Peyer's patch (tissue), 4 donors: ENCODE results near the gene IL1RAPL1. TPM values are rescaled to one million over a fixed set of nuclear protein-coding genes. Genes with fewer than 3 reads are reported as not detected.

Experiments
- DNase-seq, 3 donors: peaks; one replicate each; pipeline ENCODE4 v3.0.0-alpha.2; 2017 to 2019
- H3K27ac ChIP-seq, 4 donors: fragments of 200-600 bp; sonication (generic); one replicate each; pipeline ENCODE4 v1.5.1; 2016 to 2019
- H3K27me3 ChIP-seq, 2 donors: fragments of 200-600 bp; sonication (generic); one replicate each; pipeline ENCODE4 v1.5.1; 2019
- H3K36me3 ChIP-seq, 3 donors: fragments of 200-600 bp; sonication (generic); one replicate each; pipeline ENCODE4 v1.5.1; 2016 to 2019
- H3K4me1 ChIP-seq, 4 donors: fragments of 200-600 bp; sonication (generic); one replicate each; pipeline ENCODE4 v1.5.1; 2016 to 2019
- H3K4me3 ChIP-seq, 4 donors: fragments of 200-600 bp; sonication (generic); 1 replicate in 3 of 4; 2 replicates in 1 of 4; pipeline ENCODE4 v1.5.1; 2016 to 2019; ENCODE audit warnings: mild to moderate bottlenecking in 1 of 4
- H3K9me3 ChIP-seq, 4 donors: fragments of 200-600 bp; sonication (generic); one replicate each; pipeline ENCODE4 v1.5.1; 2016 to 2019; ENCODE audit warnings: mild to moderate bottlenecking in 1 of 4
- CTCF ChIP-seq, 6 experiments: fragments of 450-650 bp in 4 of 6; fragments of 200-600 bp in 2 of 6; sonication (generic) in 1 of 6; IDR thresholded peaks; one replicate each; pipeline ENCODE4 v1.5.1; 2017 to 2019; ENCODE audit warnings: antibody characterized with exemption in 6 of 6, mild to moderate bottlenecking in 3 of 6, moderate library complexity in 1 of 6
- POLR2A ChIP-seq, 2 donors: fragments of 450-650 bp; IDR thresholded peaks; one replicate each; pipeline ENCODE4 v1.5.1; 2017; ENCODE audit warnings: antibody characterized with exemption in 2 of 2, mild to moderate bottlenecking in 2 of 2, moderate library complexity in 2 of 2
- total RNA-seq, 4 donors: library from RNA; depleted of rRNA; stranded (reverse); fragments of >200 nt; gene quantifications; one replicate each; pipeline ENCODE4 v1.1.0, GENCODE V29; 2016

IL1RAPL1 gene
- total RNA-seq, 4 donors from 2014 or later = not detected

DNA sequence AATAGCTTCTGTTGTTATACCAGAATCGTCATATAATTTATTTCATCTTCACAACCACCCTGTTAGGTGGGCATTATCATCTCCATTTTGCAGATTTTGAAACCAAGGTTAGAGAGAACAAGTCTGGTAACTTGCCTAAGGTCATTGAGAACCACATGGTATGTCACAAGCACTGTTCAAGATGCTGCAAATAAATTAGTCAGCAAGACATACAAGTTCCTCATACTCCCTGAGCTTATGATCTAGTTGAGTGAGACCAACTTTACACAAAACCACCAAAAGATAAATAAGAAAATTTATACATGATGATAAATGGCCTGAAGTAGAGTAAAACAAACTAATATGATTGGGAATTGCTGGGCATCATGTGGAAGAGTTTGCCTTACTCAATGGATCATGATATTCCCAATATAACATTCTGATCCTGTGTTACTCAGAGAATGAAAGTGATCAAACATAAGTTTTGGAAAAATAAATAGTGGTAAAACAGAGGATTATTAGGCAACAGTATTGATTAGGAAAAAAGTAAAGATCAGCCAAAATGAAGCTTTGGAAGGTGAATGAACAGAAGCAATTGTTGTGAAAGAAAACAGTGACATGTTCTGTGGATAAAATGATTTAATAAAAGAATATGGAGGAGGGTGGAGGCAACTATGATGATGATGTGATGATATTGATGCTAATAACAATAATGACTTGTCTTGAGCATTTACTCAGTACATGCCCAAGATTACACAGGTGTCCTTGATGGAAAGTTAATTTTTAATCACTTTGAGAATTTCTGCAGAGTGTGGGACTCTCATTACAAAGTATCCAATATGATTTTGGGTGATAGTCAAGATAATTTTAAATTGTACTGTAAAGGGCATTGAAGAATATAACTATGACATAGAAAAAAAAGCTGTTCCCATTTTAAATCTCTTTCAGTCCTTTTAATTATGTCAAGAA lies 34.1 kb upstream of the IL1RAPL1 start:
- H3K4me3 ChIP-seq = no peak overlapping the region
- no peaks in the 10 kb centered on the region for H3K9me3 ChIP-seq
- no peak for TF ChIP-seq POLR2A (IDR thresholded peaks at IDR 0.05)
- no peak for TF ChIP-seq CTCF (IDR thresholded peaks at IDR 0.05)
- no peak overlapping the region for H3K27ac ChIP-seq
- no peaks in the 10 kb centered on the region for H3K27me3 ChIP-seq
- H3K36me3 ChIP-seq = no peaks in the 10 kb centered on the region
- H3K4me1 ChIP-seq = no peaks in the 10 kb centered on the region
- no peak for DNase-seq

- Histone ChIP-seq H3K27me3 (no peaks in the 10 kb centered on the region), H3K4me1 (no peaks in the 10 kb centered on the region)
- TF ChIP-seq CTCF (IDR thresholded peaks at IDR 0.05) = no peak
- TF ChIP-seq POLR2A (IDR thresholded peaks at IDR 0.05) = no peak
Observed at GRCh38 chrX:28576117-28576516, 11.1 kb upstream of the IL1RAPL1 start.

DNA sequence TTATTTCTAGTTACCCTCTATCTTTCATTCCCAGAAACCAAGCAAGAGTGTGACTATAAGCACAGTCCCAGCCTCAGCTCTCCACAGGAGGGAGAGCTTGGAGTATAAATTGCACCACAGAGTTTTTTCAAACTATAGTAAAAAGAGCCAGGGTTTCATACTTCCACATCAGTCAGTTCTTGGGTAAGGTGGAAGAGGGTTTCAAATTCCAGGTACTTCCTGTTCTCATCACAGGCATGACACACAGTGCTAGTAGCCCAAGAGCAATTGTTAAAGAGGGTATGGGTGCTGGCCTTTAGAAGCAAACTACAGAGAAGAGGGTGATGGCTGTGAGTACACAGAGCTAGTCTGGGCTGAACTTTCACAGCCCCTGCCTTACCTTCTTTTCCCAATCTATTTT lies 5.7 kb upstream of the IL1RAPL1 start:
- no peaks in the 10 kb centered on the region for H3K36me3 ChIP-seq
- H3K27ac ChIP-seq = no peak overlapping the region
- DNase-seq = no peak
- no peaks in the 10 kb centered on the region for H3K27me3 ChIP-seq
- H3K4me3 ChIP-seq = no peak overlapping the region
- TF ChIP-seq POLR2A (IDR thresholded peaks at IDR 0.05) (no peak), CTCF (IDR thresholded peaks at IDR 0.05) (no peak)
- H3K9me3 ChIP-seq = no peaks in the 10 kb centered on the region
- H3K4me1 ChIP-seq = no peaks in the 10 kb centered on the region

More at GRCh38 chrX:28576117-28576516, 11.1 kb upstream of the IL1RAPL1 start:
- H3K27ac ChIP-seq = no peak overlapping the region
- H3K4me3 ChIP-seq = no peak overlapping the region
- H3K9me3 ChIP-seq = no peaks in the 10 kb centered on the region
- no peak for DNase-seq
- no peaks in the 10 kb centered on the region for H3K36me3 ChIP-seq

- Histone ChIP-seq H3K4me3 (no peak overlapping the region), H3K4me1 (no peaks in the 10 kb centered on the region), H3K9me3 (no peaks in the 10 kb centered on the region), H3K27ac (no peak overlapping the region), H3K27me3 (no peaks in the 10 kb centered on the region), H3K36me3 (no peaks in the 10 kb centered on the region)
- TF ChIP-seq CTCF (IDR thresholded peaks at IDR 0.05) (no peak), POLR2A (IDR thresholded peaks at IDR 0.05) (no peak)
- DNase-seq = no peak
Observed at GRCh38 chrX:28582511-28582910, 4.7 kb upstream of the IL1RAPL1 start.

DNA sequence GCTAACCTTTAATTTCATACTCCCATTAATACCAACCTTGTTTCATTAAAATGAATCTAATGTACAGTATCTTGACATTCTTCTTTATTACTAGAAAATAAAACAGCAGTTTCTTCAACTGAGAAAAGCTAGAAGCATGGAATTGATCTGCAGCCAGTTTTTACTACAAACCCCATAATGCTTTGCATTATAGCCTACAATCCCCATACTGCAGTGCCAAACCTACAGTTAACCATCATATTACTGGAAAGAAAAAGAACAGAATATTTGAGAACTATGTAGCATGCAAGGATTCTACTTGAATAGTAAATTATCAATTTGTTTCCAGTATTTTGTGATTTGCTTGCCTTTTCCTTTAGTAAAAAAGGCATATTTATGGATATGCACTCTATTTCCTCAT lies 3.2 kb upstream of the IL1RAPL1 start:
- Histone ChIP-seq H3K36me3 (no peaks in the 10 kb centered on the region), H3K4me3 (no peak overlapping the region), H3K4me1 (no peaks in the 10 kb centered on the region), H3K27me3 (no peaks in the 10 kb centered on the region), H3K27ac (no peak overlapping the region), H3K9me3 (no peaks in the 10 kb centered on the region)
- DNase-seq = no peak
- TF ChIP-seq CTCF (IDR thresholded peaks at IDR 0.05) = no peak
- no peak for TF ChIP-seq POLR2A (IDR thresholded peaks at IDR 0.05)
